Muscle layer of duodenum (tissue), 2 donors: ENCODE results near the gene SYPL2.

Experiments
- H3K27ac ChIP-seq: one replicate; pipeline ENCODE4 v1.7.0; 2013; ENCODE audit warnings: mild to moderate bottlenecking, low read length
- H3K27me3 ChIP-seq: one replicate; pipeline ENCODE4 v1.7.0; 2013; ENCODE audit warnings: low read depth, mild to moderate bottlenecking, control low read depth, low read length
- H3K36me3 ChIP-seq, 2 donors: one replicate each; pipeline ENCODE4 v1.7.0; 2013; ENCODE audit warnings: low read length in 2 of 2, control low read depth in 1 of 2, mild to moderate bottlenecking in 1 of 2; ENCODE audit not compliant: insufficient read depth in 2 of 2, control insufficient read depth in 1 of 2
- H3K4me1 ChIP-seq, 2 donors: one replicate each; pipeline ENCODE4 v1.7.0; 2013; ENCODE audit warnings: low read length in 2 of 2, mild to moderate bottlenecking in 2 of 2, control low read depth in 1 of 2, moderate library complexity in 1 of 2; ENCODE audit not compliant: insufficient read depth in 2 of 2, control insufficient read depth in 1 of 2
- H3K4me3 ChIP-seq, 2 donors: one replicate each; pipeline ENCODE4 v1.7.0; 2013; ENCODE audit warnings: low read length in 2 of 2, low read depth in 1 of 2, mild to moderate bottlenecking in 1 of 2
- H3K9me3 ChIP-seq, 2 donors: one replicate each; pipeline ENCODE4 v1.7.0; 2013; ENCODE audit warnings: low read length in 2 of 2, control low read depth in 1 of 2, mild to moderate bottlenecking in 1 of 2; ENCODE audit not compliant: control insufficient read depth in 1 of 2
- donor health status: healthy.

Gene SYPL2

DNA sequence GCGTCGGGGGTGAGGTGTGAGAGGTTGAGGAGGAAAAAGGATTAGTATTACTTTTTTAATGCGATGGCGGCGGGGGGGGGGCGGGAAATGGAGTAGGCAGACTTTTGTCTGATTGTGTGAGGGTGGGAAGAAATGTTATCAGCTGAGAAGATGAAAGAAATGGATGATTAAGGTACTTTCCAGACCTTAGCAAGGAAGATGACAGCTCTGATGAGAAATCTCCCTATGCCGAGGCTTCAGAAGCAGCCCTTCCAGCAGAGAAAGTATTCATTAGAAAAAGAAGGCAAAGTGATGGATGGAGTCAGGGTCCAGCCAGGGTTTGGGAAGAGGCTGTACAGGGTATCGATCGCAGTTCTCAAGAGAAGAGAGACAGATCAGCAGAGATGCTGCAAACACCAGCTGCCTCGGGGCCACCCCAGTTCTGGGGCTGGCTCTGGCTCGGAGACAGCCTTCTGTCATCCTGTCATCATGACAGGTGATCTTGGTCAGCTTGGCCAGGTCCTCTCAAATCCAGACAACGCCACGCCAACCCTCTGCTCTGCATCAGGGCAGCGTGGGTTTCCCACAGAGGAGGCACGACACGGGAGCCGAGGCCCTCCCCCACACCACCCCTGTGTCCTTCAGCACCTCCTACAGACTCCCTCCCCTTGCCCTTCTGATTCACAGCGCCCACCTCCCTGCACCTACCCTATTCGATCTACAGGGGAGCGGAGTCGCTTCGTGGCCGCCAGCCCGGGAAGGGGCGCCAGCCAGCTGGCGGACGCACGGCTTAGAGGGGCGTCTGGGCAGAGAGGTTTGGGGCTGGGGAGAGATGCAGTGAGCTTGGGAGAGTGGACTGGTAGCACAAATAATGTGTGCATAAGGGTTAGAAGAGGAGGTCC lies 16.7 kb downstream of the SYPL2 start:
- Histone ChIP-seq H3K27ac (no peak overlapping the region), H3K4me1 (peaks cover 9 to 21% of the 10 kb centered on the region in 2 donors), H3K4me3 (peak overlapping the region; percentile 81 to 85), H3K36me3 (peaks cover 0 to 21% of the 10 kb centered on the region in 2 donors), H3K9me3 (no peaks in the 10 kb centered on the region), H3K27me3 (no peaks in the 10 kb centered on the region)

DNA sequence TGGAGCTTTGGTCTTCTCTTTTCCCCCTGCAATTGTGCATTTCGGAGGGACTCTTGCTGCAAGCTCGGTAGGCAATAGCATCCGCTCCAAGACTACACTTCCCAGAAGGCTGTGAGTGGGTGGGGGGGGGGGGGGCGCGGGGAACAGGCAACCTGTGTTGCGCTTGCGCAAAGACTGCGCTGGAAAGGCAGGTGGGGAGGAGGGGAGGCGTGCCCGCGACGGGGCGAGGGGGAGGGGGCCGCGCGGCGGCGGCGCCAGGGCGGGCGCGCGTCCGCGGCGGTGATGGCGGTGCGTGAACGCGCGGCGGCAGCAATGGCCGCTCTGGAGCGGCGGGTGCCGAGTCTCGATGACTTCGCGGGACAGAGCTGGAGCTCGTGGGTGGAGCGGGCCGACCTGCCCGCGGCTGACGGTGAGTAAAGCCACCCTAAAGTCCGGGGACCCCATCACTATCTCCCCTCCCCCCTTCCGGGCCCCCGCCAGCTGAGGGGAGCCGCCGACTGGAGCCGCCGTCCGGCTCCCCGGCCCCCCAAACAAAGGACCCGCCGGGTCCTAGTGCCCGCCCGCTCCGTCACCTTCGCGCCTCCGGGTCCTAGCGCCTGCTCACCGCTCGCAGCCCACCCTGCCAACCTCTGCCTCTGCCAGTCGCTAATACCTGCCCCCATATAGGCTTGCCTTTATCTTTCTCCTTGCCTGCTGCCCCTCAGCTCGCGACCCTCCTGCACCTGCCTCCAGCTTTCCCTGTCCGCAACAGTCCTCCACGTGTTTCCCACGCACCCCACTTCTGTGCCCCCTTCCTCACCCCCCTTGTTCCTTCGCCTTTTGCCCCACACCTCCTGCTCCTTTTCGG lies 17.5 kb downstream of the SYPL2 start, which contains the start of gene ATXN7L2:
TSS of gene ATXN7L2 (plus strand) at position 234 of the 847 bp plus-strand sequence. CDS start at position 283, 49 bp downstream.
- H3K9me3 ChIP-seq: no peaks in the 10 kb centered on the region
- H3K36me3 ChIP-seq: peaks cover 0 to 25% of the 10 kb centered on the region in 2 donors
- no peak within 1 kb of the TSS for H3K27ac ChIP-seq
- no peaks in the 10 kb centered on the region for H3K27me3 ChIP-seq
- H3K4me3 ChIP-seq: peak within 1 kb of the TSS; percentile 85
- peaks cover 9 to 21% of the 10 kb centered on the region in 2 donors for H3K4me1 ChIP-seq

DNA sequence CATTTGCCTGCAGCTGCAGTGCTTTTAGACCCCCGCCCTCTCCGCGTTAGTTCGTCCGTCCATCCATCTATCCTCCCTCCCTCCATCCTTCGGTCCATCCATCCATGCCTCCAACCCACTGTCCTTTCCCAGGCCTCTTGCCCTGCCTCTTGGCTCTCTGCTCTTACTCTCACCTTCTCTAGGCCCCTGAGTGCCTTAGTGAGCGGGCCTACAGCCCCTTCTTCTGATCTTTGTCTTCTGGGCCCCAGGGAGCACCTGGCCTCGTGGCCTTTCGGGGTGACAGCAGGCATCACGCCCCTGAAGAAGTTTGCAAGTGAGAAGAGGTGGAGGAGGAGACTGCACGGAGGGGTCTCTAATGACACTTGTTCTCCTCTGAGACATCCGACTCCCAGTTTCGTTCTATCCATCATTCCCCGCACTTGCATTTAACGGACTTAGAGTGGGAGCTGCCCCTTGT lies 18.2 kb downstream of the SYPL2 start:
- H3K27me3 ChIP-seq: no peaks in the 10 kb centered on the region
- peaks cover 9 to 21% of the 10 kb centered on the region in 2 donors for H3K4me1 ChIP-seq
- H3K4me3 ChIP-seq: peak overlapping the region; percentile 79 to 85
- H3K9me3 ChIP-seq: no peaks in the 10 kb centered on the region
- no peak overlapping the region for H3K27ac ChIP-seq
- peaks cover 0 to 27% of the 10 kb centered on the region in 2 donors for H3K36me3 ChIP-seq

DNA sequence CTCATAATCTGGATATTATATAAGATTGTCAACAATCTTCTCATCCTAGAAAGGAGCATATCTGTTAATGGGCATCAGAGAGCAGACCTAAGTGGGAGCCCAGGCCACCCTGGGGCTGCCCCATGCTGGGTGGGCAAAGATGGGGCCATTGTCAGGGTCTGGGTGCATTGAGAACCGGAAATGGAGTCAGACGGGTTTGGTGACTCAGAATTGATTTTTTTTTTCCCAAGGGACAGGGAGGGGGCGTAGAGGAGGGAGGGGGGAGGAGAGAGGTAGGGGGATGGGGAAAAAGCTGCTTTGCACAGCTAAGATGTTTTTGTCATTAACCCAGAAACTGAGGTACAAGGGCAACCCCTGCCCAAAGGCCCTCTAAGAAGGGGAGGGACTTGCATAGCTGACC lies 18.7 kb downstream of the SYPL2 start:
- Histone ChIP-seq H3K27me3 (no peaks in the 10 kb centered on the region), H3K9me3 (no peaks in the 10 kb centered on the region), H3K4me1 (peaks cover 9 to 21% of the 10 kb centered on the region in 2 donors), H3K4me3 (peak overlapping the region; percentile 79 to 85), H3K36me3 (peaks cover 0 to 23% of the 10 kb centered on the region in 2 donors), H3K27ac (no peak overlapping the region)

DNA sequence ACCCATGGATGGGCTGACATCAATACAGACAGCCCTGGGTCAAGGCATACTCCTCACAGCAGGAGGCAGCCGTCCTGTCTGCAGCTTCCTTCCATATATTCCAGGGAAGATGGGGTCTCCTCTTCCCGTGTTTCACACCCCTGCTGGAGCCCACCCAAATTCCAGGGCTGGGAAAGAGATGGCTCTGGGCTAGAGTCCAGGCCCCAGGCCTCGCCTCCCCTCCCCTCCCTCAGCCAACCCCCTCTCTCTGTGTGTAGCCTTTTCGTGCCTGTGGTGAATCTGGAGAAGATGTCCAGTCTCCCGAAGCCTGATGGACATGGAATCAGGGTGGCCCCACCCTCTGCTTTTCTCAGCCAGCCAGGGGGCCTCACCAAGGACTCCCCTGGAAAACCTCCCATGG lies 20.9 kb downstream of the SYPL2 start:
- Histone ChIP-seq H3K9me3 (no peaks in the 10 kb centered on the region), H3K36me3 (peaks cover 0 to 14% of the 10 kb centered on the region in 2 donors), H3K4me1 (peaks cover 9 to 27% of the 10 kb centered on the region in 2 donors), H3K27ac (no peak overlapping the region), H3K4me3 (no peak overlapping the region), H3K27me3 (no peaks in the 10 kb centered on the region)

DNA sequence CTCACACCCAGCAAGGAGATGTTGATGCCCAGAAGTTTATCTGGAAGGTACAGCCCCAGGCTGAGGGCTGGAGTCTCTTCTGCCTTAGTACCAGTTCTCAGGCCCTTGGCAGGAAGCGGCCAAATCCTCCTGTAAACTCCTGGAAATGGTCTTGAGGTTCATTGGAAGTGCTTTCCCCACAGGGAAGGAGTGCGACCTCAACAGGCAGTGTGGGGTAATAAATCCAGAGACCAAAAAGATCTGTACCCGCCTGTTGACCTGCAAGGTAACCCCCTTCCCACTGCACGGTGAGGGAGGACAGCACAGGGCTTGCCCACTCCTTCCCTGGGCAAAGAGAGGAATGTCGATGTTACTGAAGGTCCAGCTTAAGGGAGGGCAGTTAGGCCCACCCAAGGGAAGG lies 21.9 kb downstream of the SYPL2 start:
- Histone ChIP-seq H3K4me3 (no peak overlapping the region), H3K27me3 (no peaks in the 10 kb centered on the region), H3K27ac (no peak overlapping the region), H3K4me1 (peaks cover 5 to 24% of the 10 kb centered on the region in 2 donors), H3K36me3 (peaks cover 0 to 14% of the 10 kb centered on the region in 2 donors), H3K9me3 (no peaks in the 10 kb centered on the region)

DNA sequence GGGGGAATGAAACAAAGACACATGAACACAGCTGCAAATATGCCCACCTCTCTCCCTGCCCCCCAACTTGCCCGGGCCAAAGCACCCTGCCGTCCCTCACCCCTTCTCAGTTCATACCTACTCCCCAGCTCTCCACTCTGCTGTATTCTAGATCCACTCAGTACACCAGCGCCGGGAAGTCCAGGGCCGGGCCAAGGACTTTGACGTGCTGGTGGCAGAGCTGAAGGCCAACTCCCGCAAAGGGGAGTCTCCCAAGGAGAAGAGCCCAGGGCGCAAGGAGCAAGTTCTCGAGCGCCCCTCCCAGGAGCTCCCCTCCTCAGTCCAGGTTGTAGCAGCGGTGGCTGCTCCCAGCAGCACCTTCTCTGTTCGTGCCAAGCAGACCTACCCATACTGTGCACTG lies 22.4 kb downstream of the SYPL2 start:
- Histone ChIP-seq H3K36me3 (peaks cover 0 to 14% of the 10 kb centered on the region in 2 donors), H3K27me3 (no peaks in the 10 kb centered on the region), H3K27ac (no peak overlapping the region), H3K4me3 (no peak overlapping the region), H3K4me1 (peaks cover 9 to 27% of the 10 kb centered on the region in 2 donors), H3K9me3 (no peaks in the 10 kb centered on the region)

DNA sequence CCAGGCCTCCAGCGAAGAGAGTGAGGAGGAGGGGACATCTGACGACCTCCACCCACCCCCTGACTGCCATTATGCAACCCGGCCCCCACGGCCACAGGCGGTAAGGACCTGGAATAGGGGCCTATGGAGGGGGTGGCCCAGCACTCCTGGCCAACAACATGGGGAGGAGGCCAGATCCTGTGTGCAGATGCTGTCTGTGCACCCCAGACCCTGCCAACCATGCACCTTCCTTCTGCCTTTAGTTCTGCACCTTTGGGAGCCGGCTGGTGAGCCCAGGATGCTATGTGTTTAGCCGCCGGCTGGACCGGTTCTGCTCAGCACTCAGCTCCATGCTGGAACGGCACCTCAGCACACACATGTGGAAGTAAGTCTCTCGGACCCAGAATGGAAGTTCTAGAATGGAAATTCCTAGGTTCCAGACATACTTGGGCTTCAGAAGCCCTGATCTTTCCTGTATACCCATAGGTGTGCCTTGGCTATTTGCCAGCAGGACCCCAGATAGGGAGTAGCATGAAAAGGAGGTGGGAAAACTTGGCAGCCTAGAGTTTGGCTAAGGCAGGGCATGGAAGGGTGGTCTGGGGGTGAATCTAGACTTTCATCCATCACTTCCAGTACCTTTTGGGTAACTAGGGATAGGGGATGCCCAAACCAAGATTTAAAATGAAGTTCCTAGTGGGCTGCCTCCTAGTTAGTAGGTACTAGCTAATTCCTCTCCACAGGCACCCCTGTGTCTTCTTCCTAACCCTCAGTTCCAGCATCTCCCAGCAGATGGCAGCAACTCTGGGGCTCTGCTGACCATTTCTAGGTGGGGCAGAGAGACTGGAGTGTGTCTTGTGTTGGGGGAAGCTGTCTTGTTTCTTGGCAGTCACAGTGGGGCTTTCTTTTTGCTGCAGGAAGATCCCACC lies 23.9 kb downstream of the SYPL2 start:
- H3K27me3 ChIP-seq: no peaks in the 10 kb centered on the region
- H3K9me3 ChIP-seq: no peaks in the 10 kb centered on the region
- H3K27ac ChIP-seq: no peak overlapping the region
- H3K4me1 ChIP-seq: peaks cover 4 to 23% of the 10 kb centered on the region in 2 donors
- H3K36me3 ChIP-seq: peaks cover 0 to 14% of the 10 kb centered on the region in 2 donors
- no peak overlapping the region for H3K4me3 ChIP-seq

DNA sequence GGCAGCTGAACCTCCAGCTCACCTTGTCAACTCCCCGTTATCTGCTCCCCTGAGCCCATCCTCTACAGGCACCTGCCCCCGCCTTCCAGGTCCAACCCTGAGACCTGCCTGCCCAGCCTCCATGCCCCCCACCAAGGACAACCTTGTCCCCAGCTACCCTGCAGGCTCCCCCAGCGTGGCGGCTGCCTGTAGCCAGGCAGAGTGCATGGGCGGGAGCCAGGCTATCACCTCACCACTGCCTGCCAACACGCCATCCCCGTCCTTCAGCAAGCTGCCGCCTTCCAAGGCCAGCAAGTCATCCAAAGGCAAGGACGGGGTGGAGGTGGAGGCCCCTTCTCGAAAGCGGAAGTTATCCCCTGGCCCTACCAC lies 24.6 kb downstream of the SYPL2 start:
- H3K4me1 ChIP-seq: peaks cover 4 to 20% of the 10 kb centered on the region in 2 donors
- no peaks in the 10 kb centered on the region for H3K27me3 ChIP-seq
- no peak overlapping the region for H3K4me3 ChIP-seq
- peaks cover 1 to 18% of the 10 kb centered on the region in 2 donors for H3K36me3 ChIP-seq
- no peak overlapping the region for H3K27ac ChIP-seq
- H3K9me3 ChIP-seq: no peaks in the 10 kb centered on the region

DNA sequence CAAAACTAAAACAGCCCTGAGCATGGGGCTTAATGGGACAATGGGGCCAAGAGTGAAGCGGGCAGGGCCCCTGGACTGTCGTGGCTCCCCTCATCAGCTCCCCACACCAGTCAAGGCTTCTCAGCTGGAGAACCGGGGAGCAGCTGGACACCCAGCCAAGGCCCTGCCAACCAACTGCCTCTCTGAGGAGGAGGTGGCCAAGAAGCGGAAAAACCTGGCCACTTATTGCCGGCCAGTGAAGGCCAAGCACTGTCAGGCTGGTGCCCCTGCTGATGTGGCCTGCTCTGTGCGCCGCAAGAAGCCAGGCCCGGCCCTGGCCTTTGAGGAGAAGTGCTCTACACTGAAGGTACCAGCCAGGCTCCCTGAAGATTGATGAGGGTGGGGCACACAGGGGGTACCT lies 25.0 kb downstream of the SYPL2 start:
- Histone ChIP-seq H3K9me3 (no peaks in the 10 kb centered on the region), H3K36me3 (peaks cover 6 to 22% of the 10 kb centered on the region in 2 donors), H3K27ac (no peak overlapping the region), H3K4me3 (no peak overlapping the region), H3K4me1 (peaks cover 4 to 20% of the 10 kb centered on the region in 2 donors), H3K27me3 (no peaks in the 10 kb centered on the region)
